NCI-H446 treated with DMSO at 0.1 percent for 48 hours (cell line): Measurements from ENCODE around the gene SUCO.

ENCODE experiments used
- DNase-seq: peaks from one replicate; lab custom pipeline; 2025; lab: John Stamatoyannopoulos, UW

Gene SUCO

DNA sequence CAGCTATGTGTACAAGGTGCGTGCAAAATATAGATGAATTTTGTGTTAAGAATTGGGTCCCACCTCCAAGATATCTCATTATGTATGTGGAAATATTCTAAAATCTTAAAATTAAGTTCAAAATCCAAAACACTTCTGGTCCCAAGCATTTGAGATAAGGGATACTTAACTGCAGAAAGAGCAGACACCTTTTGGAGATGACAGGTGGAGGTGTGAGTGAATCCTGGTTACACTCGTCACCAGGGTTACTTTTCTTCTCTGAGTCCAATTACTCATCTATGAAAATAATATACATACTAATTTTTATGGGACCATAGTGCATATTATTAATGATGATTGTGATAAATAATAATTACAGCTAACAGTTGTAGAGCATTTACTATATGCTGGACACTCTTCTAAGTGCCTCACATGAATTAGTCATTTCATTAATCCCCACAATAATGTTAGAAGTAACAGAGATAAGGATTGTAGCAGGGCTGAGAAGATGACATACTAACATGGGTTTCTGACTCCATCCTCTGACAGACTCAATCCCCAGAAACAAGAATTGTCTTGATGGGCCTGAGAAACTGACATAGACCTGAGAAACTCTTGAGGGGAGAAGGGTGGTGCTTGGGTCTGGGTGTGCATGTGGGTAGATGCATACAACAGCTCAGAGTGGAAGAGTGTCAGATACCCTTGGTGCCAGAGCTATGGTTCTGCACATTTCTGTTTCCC is 117.7 kb downstream of the SUCO start:
- DNase-seq, result no peak

DNA sequence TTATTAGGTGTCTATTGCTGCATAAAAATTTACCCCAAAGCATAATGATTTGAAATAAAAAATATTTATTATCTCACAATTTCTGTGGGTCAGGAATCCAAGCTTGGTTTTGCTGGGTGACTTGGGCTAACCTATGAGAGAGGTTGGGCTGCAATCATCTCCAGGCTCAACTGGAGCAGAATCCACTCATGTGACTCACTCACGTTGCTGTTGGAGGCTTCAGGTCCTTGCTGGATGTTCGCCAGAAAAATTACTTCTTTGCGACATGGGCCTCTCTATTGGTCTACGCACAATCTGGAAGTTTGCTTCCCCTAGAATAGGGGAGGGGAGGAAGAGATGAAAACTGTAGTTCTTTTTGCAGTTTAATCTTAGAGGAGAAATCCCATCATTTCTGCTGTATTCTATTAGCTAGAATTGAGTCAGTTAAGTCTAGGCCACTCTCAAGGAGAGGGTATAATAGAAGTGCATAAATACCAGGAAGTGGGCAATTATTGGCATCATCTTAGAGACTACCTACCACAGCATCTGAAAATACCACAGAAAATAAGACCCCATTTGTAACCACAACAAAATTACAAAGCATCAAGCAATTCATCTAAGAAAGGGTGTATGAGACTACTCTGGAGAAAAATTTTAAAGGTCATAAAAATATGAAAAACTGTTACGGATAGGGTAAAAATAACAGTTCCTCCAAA is 120.2 kb downstream of the SUCO start:
- DNase-seq, result no peak

DNA sequence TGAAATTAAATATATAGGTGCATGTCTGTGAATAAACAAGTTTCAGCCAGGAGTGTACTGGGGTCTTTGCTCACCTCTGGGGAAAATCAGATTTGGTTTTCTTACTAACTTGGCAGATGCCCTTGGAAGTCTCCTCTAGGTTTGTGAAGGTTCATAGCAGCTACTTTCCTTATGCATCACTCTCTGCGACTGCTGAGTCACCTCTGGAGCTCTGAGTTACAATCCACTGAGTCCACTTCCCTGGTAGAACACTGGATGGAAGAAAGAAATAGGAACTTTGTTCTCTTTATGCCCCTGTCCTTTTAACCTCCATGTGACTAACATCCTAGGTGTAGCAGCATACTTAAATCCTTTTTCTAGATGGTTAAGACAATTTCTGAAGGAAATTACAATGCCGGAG is 121.6 kb downstream of the SUCO start:
- DNase-seq, result no peak

DNA sequence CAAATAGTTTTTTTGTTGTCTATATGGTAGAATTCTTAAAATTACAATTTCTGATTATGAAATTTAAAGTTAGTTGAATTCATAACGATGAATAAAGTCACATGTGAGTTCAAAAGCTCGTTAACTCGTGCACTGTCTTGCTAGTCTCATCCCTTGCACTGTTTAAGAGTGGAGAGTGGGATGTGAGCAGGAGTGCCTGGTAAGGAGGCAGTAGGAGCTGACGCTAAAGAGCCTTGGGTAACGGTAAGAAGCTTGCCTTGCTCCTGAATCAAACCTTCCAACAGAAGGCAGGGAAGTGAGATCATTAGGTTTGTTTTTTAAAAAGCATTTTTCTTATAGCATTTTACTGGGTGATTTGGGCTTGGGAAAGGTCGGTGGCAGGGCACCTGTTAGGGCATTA is 123.6 kb downstream of the SUCO start:
- no peak for DNase-seq

DNA sequence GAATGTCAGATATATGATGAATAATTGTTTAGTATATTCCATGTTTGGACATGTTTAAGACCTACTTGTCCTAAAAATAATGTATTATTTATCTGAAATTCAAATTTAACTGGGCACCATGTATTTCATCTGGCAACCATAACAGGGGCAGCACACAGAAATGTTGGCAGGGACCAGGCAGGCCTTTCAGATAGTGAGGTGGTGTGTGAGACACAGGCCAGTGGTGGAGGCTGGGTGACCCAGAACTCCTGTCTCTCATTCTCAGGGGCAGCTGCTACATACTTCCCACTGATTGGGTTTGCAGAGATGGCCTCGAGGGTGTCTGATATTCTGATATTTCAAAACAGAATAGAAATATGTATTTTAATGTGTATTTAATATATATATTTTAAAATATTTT is 124.6 kb downstream of the SUCO start:
- DNase-seq, result no peak

DNA sequence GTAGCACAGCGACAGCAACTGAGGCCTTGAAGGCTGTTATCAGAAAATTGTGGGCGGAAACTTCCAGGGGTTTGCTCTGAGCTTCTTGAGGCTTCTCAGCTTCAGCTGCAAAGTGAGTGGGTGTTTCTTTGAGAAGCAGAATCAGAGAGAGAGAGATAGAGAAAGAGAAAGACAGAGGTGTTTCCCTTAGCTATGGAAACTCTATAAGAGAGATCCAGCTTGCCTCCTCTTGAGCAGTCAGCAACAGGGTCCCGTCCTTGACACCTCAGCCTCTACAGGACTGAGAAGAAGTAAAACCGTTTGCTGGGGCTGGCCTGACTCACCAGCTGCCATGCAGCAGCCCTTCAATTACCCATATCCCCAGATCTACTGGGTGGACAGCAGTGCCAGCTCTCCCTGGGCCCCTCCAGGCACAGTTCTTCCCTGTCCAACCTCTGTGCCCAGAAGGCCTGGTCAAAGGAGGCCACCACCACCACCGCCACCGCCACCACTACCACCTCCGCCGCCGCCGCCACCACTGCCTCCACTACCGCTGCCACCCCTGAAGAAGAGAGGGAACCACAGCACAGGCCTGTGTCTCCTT is 126.0 kb downstream of the SUCO start, which contains the start of gene FASLG:
Gene FASLG, plus strand, starts transcription at position 233 of the 583 bp plus-strand sequence. Its CDS starts 99 bp downstream, at position 332.
- DNase-seq, result no peak

DNA sequence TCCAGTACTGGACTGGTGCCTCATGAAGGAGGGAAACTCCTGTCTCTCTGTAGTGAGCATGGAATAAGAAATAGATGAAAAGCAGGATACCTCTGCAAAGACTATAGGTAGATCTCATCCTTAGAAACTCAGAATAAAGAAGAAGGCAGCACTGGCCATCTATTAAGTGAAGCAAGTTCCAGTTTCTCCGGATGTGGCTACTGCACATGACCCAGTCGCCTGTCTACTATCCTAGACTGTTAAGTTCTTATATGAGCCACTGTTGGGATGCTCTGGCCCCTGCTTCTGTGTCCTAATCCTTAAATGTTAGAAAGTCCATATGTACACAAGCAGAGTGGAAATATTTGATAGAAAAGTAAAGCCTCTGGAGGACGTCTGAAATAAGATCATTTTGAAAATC is 128.2 kb downstream of the SUCO start:
- no peak for DNase-seq
